HUDEP-2 (cell line): ENCODE data around the gene AFTPH.

ENCODE experiments used
- DNase-seq, 76 experiments: peaks; one replicate each; lab custom pipeline; 2025; ENCODE audit not compliant: unreplicated experiment in 76 of 76; lab: John Stamatoyannopoulos, UW

The AFTPH gene

DNA sequence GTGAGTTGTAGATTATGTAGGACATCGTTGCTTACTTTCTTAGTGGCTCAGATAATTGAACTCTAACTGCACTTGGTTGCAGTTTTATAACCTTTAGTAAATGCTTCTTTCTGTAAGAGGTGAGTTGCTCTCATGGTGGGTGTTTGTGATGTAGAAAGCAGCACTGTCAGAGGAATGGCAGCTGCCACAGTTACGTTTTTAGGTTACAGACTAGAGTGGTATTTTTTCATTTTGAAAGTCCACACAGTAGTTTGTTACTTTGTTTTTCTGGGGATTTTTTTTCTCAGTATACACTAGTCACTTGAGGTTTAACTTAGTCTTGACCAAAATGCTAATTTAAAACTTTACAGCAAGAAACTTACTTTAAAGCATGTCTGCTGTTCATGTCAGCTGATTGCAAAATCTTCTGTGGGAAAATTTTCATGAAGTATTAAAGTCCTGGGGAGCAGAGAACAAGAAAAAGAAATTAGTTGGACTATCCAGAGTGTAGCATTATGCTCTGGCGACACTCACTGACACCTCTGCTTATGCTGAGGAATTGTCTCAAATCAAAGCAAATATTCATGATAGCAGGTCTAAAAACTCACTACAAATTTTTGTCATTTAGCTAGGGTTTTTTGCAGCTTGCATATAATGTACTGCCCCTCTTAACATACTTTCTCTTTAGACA is 14.8 kb downstream of the AFTPH start:
- no peak for DNase-seq

DNA sequence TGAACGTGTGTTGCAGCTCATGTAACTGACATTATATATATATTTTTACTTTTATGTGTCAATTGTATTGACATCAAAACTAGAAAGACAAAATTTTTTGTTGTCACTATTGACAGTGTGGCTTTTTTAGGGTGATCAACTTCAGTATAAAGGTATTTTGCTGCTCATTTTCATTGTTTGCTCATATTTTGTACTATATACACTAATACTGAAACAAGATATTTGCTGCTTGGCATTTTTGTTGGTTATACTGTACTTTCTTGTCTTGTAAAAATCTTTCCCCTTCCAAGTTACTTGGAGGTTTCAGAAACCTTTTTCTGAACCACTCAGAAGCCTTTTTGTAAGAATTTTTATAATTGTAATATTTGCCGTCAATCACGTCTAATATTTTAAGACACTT is 16.5 kb downstream of the AFTPH start:
- no peak for DNase-seq

DNA sequence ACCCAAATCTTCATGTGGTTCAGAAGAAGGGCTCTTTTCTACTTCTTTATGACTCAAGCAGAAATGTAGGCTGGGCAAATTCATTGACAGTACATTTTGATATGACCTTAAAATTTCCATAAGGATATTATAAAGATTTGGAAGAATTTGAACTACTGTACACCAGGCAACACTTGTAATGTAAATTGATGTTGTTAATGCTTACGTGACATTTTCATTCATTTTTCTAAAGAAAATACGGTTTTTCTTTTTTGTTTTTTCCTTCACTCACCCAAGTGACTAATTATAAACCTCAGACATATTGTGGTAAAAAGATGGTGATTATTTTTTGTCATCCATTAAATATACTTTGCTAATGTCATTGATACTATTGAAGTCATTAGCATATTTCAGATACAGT is 17.4 kb downstream of the AFTPH start:
- DNase-seq = no peak

DNA sequence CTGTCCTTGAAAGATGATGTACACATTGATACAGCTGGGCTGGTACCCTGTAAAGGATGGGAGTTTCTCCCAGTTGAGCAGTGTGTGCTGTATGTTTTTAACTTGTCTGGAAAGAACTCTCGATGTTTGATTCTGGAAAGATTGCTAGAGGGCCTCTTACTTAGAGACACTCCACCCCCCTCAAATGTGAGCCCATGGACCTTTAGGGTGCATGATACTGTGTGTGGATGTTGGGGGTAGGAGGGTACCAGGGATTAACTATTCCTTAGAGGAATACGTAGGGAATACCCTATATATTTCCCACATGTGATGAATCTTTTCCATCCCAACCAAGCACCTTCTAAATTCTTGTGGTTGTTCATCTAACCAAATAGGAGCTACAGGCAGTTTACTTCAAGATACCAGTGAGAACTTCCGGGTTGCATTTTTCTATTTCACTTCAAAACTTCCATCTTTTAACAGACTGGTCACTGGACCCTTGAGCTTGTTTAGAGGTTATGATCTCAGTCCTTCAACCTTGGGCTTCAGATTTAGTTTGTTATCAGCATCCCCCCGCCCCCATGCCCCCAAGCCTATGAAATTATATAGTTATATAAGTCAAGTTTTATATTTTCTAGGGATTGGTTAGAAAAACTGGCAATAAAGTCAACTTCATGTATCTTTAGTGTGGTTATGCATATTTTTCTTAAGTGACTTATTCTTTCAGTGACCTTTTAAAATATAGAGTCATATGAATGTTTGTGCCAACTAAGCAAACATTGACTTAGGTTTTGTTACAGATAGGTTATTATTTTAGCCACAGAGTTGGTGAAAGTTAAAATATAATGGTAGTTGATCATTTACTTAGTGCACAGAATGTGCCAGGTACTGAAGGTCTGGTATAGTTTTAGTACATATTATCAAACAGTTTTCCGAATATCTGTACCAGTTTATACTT is 18.2 kb downstream of the AFTPH start:
- DNase-seq = no peak

DNA sequence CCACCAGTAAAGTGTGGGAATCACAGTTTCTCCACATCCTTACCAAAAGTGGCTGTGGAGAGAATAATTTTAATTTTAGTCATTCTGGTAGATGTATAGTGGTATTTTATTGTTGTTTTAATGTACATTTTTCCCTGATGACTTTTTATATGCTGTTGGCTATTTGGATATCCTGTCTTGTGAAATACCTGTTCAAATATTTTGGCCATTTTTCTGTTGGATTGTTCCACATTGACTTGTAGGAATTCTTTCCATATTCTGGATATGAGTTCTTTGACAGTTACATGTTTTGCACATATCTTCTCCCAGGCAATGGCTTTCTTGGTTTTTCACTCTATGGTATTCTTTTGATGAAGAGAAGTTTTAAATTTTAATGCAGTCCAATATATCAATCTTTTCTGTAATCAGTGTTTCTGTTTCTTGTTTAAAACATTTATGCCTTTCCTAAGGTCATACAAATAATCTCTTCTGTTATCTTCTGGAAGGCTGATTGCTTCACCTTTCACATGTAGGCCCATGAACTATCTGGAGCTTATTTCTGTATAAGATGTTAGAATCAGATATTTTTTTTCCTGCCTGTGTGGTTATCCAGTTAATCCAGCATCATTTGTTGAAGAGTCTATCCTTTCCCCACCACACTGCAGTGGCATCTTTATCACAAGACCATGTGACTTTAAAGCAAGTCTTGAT is 19.0 kb downstream of the AFTPH start:
- no peak for DNase-seq

DNA sequence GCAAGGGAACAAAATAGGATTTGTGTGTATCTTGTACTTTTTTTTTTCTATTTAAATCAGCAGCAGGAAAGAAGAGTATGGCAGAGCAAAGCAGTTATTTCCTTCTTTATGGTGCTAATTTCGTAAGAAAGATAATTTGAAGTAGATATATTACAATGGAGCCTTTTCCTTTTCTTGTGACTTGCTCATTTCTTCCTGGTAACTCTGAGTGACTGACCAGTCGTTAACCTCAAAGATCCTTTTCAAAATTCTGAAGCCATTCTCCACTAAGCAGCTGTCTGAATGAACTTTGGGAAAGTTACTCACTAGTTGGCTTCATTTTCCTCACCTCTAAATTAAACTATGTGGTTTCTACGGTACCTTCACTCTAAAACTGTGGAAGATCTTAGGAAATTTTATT is 24.6 kb downstream of the AFTPH start:
- no peak for DNase-seq

DNA sequence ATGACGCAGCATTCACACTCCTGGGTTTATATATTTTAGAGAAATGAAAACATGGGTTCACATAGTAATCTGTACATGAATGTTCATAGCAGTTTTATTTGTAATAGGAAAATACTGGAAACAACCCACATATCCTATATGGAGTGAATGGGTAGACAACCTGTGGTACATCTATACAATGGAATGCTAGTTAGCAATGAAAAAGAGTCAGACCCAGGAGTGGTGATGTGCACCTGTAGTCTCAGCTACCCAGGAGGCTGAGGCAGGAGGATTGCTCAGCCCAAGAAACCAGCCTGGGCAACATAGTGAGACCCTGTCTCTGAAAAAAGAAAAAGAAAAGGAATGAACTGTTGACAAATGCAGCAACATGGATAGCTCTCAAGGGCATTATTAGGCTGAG is 25.9 kb downstream of the AFTPH start:
- DNase-seq = no peak

DNA sequence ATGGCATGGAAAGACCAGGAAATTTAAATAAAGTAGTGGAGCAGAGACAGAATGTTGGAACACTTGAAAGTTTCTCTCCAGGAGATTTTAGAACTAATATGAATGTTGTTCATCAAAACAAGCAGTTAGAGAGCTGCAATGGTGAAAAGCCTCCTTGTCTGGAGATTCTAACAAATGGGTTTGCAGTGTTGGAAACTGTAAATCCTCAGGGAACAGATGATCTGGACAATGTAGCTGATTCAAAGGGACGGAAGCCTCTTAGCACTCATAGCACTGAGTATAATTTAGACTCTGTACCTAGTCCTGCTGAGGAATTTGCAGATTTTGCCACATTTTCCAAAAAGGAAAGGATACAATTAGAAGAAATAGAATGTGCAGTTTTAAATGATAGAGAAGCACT is 27.7 kb downstream of the AFTPH start:
- no peak for DNase-seq

DNA sequence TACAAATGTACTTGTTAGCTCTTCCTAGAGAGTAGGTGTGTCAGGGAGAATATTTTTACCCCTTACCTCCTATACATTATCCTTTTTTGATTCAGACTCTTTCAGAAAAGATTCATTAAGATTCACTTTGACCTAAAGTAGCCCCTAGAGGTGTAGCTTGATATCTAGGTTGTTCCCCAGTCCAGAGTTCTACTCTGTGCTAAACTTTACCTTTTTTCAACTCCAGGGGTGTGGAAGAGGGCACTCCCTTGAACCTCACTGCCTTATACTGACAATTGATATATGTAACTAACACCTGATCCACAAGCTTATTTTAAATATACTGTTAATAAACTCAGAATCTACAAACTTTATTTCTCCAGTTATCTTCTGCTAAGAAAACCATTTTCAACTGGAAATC is 30.0 kb downstream of the AFTPH start:
- no peak for DNase-seq

DNA sequence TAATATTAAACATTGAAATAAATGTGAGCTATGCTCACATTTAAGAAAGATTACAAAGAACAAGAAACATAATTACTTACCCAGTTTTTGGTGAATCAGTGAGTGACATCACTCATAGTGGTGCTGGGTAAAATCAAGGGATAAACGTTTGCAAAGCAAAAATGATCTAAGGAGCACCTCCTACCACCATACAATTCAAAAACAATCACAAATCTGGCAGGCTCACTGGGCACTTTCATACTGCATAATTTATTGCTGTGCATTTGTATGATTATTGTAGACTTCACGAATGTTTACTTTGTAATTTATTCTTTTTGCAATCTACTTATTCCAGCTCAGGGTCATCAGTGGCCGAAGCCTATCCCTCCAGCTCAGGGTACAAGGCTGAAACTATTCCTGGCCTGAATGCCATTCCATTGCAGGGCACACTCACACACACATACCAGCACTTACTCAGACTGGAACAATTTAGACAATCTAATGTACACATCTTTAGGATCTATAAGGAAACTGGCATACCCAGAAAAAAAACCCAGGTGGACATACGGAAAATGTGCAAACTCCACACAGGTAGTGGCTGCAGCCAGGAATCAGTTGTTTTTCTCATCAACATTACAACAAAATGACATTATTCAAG is 34.4 kb downstream of the AFTPH start:
- no peak for DNase-seq

DNA sequence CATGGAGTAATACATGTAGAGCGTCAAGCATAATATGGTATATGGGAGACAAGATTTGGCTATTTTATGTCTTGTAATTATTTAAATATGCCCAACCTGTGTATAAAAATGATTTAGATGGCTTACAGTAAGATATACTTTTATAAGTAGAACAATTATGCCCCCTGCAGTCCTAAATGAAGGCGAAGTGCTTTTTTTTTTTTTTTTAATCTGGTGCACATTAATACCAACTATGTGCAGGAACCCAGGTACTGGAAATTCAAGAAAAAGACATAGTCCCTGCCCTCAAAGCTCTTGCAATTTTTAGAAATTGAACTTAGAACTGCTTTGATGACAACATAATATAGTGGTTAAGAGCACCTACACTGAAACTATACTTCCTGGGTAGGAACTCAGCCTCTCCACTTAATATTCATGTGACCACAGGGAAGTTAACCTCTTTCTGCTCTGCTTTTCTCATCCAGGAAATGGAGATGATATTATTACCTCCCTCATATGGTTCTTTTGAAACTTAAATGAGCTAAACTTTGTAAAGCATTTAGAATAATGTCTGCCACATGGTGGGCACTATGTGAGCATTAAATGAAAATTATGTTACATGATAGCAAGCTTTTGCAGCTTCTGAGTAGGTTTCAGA is 38.1 kb downstream of the AFTPH start:
- DNase-seq = peak in 3 of 76 experiments; percentile 7

DNA sequence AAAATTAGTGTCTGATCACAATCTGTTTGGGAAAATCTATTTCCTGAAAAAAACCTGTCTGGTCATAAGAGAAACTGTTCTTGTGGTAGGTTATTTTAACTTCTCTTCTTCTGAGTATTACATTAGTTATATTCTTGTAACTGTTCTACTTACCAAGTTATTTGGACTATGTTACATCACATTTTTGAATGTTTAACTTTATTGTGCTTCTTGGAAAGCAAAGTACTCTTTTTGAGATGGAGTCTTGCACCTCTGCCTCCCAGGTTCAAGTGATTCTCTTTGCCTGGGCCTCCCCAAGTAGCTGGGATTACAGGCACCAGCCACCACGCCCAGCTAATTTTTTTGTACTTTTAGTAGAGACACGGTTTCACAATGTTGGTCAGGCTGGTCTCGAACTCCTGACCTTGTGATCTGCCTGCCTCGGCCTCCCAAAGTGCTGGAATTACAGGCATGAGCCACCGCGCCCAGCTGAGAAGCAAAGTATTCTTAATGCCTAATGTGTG is 39.4 kb downstream of the AFTPH start:
- no peak for DNase-seq

DNA sequence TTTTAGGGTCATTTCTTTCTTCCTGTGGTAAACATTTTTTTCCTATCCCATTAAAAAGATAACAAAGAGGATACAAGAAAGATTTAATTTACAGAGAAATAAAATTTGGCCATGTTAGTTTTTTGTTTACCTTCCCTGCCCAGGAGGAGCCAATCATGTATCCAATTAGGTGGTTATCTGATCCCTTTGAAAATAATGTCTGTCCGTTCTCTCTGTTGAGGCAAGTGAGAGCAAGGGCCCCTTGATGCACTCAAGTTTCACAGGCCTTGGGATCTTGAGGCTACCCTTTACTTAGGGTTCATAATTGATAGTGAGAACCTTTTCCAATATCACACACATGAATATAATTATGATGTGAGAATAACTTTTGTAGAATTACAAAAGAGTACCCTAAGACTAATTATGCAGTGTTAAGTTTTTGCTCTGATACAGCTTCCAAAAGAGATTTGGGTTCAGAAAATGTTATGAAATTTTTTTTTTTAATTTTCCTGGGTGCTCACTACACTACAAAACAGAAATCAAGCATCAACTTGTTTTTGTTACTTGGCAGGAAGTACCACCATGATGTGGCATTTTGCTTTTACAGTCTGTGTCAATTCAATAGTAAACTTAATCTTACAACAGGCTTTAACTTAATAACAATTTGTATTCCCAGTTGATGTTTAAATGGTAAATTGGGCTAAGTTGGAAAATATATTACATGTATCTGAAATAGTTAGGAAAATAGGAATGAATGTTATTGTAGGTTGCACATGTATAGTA is 42.0 kb downstream of the AFTPH start:
- no peak for DNase-seq

DNA sequence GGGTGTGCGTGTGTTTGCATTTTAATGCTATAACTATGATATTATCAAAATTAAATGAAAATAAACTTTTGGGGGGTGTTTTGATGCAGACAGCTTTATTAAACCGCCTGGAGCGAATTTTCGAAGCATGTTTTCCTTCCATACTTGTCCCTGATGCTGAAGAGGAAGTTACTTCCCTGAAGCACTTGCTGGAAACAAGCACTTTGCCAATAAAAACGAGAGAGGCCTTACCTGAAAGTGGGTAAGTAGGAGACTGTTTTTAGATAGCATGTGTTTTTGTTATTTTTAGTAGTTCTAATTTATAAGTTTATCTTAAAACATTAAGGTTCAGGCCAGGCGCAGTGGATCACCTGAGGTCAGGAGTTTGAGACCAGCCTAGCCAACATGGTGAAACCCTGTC is 43.3 kb downstream of the AFTPH start:
- DNase-seq = no peak

DNA sequence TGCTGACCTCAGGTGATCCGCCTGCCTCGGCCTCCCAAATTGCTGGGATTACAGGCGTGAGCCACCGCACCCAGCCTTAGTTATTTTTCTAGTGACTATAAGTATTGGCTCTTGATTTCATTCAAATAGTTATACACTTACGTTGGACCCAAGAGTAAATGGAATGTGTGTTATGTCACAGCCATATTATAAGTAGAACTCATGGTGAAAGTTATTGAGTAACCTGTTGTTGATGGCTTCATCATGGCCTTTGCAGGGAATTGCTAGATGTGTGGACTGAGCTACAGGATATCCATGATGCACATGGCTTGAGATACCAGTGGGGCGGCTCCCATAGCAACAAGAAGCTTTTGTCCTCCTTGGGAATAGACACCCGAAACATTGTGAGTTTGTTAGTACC is 44.7 kb downstream of the AFTPH start:
- DNase-seq = no peak

DNA sequence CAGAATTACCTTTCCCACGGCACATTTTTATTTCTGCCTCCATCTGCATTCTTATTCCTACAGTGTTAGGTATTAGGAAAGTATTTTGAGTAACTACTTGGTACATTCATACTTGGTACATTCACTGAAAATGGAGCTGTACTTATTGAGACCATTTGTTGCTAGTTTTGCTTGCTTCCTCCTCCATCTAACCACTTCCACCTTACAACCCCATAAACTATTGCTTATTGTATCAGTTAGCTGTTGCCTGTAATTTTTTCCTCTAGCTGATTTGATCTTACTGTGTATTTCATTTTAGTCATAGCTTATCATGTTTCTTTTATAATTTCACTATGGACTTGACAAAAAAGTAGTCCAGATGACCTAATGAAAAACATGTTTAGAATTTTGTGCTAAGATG is 50.7 kb downstream of the AFTPH start:
- no peak for DNase-seq

DNA sequence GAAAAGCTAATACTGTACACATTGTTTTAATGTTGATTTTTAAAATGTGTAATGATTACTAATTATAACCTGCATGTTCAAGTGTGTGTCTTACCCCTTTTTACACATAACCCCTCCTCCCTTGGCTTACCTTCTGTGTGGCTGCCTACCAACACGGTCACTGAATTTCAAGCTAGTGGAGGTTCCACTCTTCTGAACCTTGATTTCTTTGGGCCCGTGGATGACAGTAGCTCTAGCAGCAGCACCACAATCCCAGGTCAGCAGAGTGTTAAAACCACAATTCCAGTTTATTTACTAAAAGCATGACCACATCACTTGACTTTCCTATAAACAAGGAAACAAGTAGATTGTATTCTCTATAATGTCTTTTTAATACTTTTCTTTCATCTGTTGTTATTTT is 56.9 kb downstream of the AFTPH start:
- DNase-seq = no peak

DNA sequence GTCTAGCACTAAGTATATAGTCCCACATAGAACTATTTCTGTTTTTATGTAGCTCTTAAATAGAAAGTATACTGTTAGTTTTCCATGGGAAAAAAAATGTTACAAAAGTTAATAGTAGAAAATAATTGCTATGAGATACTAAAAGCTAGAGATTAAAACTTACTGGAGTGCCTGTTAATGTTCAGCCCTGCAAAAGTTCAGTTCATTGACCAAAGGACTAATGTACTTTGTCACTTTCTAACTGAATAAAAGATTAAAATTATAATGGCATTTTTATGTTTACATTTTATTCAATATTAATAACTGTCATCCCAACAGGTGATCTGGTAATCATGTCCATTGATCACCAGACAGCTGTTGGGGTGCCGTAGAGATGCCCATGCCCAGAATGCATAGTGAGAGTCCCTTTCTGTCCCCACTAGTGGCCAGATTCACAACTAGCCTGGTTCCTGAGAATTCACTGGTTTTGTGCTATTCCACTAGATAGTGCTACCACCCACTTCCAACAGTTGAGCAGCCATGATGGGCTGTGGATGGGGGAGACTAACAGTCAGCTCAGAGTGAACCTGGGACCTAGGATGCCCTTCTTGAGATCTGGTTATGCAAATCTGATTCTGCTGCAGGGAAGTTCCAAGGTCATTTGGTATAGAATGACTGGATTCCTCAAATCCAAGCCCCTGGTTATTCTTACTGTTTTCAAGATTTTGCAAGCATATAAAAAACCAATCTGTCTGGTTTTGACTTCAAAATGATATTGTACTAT is 57.8 kb downstream of the AFTPH start:
- DNase-seq = no peak

DNA sequence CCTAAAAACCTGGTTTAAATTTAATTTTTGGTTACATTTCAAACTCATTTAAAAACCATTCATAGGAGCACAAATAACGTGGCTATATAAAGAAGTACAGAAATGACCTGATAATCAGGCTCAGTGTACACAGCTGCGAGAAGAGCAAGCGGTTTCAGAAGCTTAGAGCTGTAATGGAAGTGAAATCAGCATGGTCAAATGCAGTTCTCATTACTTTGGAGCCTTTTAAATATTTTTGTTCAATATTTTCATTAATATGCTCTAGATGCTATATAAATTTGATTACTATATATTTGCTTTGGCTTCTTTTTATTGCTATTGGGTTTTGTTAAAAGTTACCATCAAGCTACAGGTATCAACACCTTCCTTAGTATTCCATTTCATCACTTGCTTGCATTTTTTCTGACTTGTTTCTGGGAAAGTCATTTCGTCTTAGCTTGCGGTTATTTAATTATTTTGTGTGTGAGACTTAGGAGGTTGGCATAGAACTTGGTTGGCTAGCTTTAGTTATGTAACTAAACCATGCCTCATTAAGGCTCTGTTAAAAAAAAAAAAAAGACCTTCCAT is 58.7 kb downstream of the AFTPH start:
- DNase-seq = no peak
